ENCODE results near the gene COL18A1. TPM values are rescaled to one million over a fixed set of nuclear protein-coding genes. Genes with fewer than 3 reads are reported as not detected.
A peak's percentile ranks its signal among the peaks of the same experiment; 100 is the strongest.

The COL18A1 gene
- total and polyA plus RNA-seq, 2 of the 8 experiments (the other 6 are each of a cell fraction or from before 2014, with no cell fraction given): 145 to 201 TPM

- WGBS, 2 experiments (ENCODE audit: extremely low coverage in 1 of 2, insufficient coverage in 1 of 2, insufficient read length in 1 of 2, insufficient replicate concordance in 2 of 2, low coverage in 1 of 2, low lambda C conversion rate in 2 of 2, missing lambda C conversion rate in 1 of 2): 30% methylated on average over 33 of the region's 50 CpGs; no CpG with 5 or more reads in 1 of the 2 experiments
- Histone ChIP-seq H2AK5ac (ENCODE audit: low read depth, low read length) (peak overlapping the region; percentile 53; the same call in 1 of the 2 replicates), H3K23me2 (ENCODE audit: low read depth, low read length) (peaks cover 6% of the 10 kb centered on the region; the same call in 1 of the 2 replicates), H3K27me3 (replicated peaks in 1 of 4; ENCODE audit: control insufficient read depth in 3 of 4, extremely low read depth in 1 of 4, insufficient read depth in 3 of 4, low read length in 3 of 4) (no peaks in the 10 kb centered on the region; a peak in 1 of 7 replicates), H3K4me2 (ENCODE audit: insufficient read depth in 1 of 2, low read depth in 2 of 2, low read length in 2 of 2) (peak overlapping the region; percentile 56 to 88), H2BK15ac (ENCODE audit: low read length) (peak overlapping the region; percentile 46; the same call in 1 of the 2 replicates), H3K56ac (replicated peaks; ENCODE audit: insufficient read length, low read depth, low read length) (peak overlapping the region; percentile 46), H4K20me1 (replicated peaks in 1 of 2; ENCODE audit: control insufficient read depth in 1 of 2, insufficient read depth in 2 of 2, low read length in 2 of 2) (peaks cover 5 to 10% of the 10 kb centered on the region in 2 experiments), H4K5ac (ENCODE audit: insufficient read length, low read depth, low read length) (peak overlapping the region; percentile 66), H3K9ac (replicated peaks in 1 of 4; ENCODE audit: extremely low read depth in 1 of 4, low read depth in 3 of 4, low read length in 3 of 4) (peak overlapping the region in 2 of 4 experiments; percentile 48 to 59; a peak in 4 of 7 replicates), H3K4ac (replicated peaks; ENCODE audit: insufficient read length, low read depth, low read length) (no peak overlapping the region), H3K79me1 (ENCODE audit: low read depth, low read length) (peaks cover 5% of the 10 kb centered on the region), H3K27ac (ENCODE audit: low read depth, low read length) (no peak overlapping the region), H2BK20ac (ENCODE audit: low read length) (no peak overlapping the region), H2BK5ac (ENCODE audit: low read depth, low read length) (no peak overlapping the region), H2AFZ (ENCODE audit: low read length) (no peak overlapping the region), H2BK120ac (replicated peaks; ENCODE audit: low read depth, low read length) (no peak overlapping the region), H3K79me2 (ENCODE audit: control insufficient read depth in 1 of 2, insufficient read depth in 2 of 2, low read length in 2 of 2) (peaks cover 0 to 31% of the 10 kb centered on the region in 2 experiments; a peak in 2 of 4 replicates), H3K4me3 (ENCODE audit: extremely low read depth in 1 of 4, insufficient read depth in 2 of 4, low read depth in 3 of 4, low read length in 4 of 4) (peak overlapping the region; percentile 47 to 71 (median 53)), H3K18ac (ENCODE audit: extremely low read depth, low read length) (0 out of 2 replicates have a peak overlapping the region, but pooled peaks have one; percentile 7), H3K23ac (ENCODE audit: insufficient read length) (no peak overlapping the region), H3K9me3 (ENCODE audit: insufficient read depth in 2 of 2, low read depth in 1 of 2, low read length in 1 of 2) (no peaks in the 10 kb centered on the region), H3K14ac (ENCODE audit: insufficient read length) (peak overlapping the region; percentile 71), H4K8ac (ENCODE audit: extremely low read depth, insufficient read depth, low read length) (peak overlapping the region; percentile 93), H3K36me3 (ENCODE audit: control insufficient read depth in 2 of 4, insufficient read depth in 4 of 4, low read length in 3 of 4) (peaks cover 0 to 2% (median under 1%) of the 10 kb centered on the region in 4 experiments; a peak in 2 of 8 replicates), H3K4me1 (replicated peaks in 1 of 4; ENCODE audit: control insufficient read depth in 3 of 4, insufficient read depth in 4 of 4, low read length in 3 of 4) (peaks cover 0 to 15% (median 9%) of the 10 kb centered on the region in 4 experiments; a peak in 4 of 7 replicates), H2BK12ac (ENCODE audit: low read depth, low read length) (no peak overlapping the region), H4K91ac (replicated peaks; ENCODE audit: insufficient read length, low read length) (peak overlapping the region; percentile 54)
- FAIRE-seq: no peak
- ChIA-PET CTCF (ENCODE audit: partially characterized antibody) (interaction anchor here (0.9 to 2.2 kb wide), 3 partner anchors 19 to 55 kb away, joined by 3 to 8 read pairs (median 3); no protein-coding TSS in a partner anchor), POLR2A (ENCODE audit: partially characterized antibody) (interaction anchor here (1.0 kb wide), 1 partner anchor 26 kb away, joined by 5 read pairs; no protein-coding TSS in a partner anchor)
- peak in 1 of 2 experiments; percentile 58 for DNase-seq (ENCODE audit: low read depth in 1 of 2, low spot score in 2 of 2)
- 0 out of 3 replicates have a peak, but pooled peaks of 1 of the 2 experiments have one; percentile 26 for TF ChIP-seq POLR2A (IDR thresholded peaks at IDR 0.05; ENCODE audit: control extremely low read depth in 1 of 2, low read depth in 2 of 2, low read length in 2 of 2)
- TF ChIP-seq, protein P1, sequence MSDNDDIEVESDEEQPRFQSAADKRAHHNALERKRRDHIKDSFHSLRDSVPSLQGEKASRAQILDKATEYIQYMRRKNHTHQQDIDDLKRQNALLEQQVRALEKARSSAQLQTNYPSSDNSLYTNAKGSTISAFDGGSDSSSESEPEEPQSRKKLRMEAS (IDR thresholded peaks at IDR 0.05): peak; percentile 70
- TF ChIP-seq E2F6 (IDR thresholded peaks at IDR 0.05): 0 out of 2 replicates have a peak, but pooled peaks have one; percentile 11
- TF ChIP-seq CREB1 (IDR thresholded peaks at IDR 0.05): peak; percentile 90
- TF ChIP-seq RFX5 (IDR thresholded peaks at IDR 0.05; ENCODE audit: borderline replicate concordance, low read depth, low read length): no peak
- TF ChIP-seq BCL11A (IDR thresholded peaks at IDR 0.05; ENCODE audit: low read depth in 2 of 2, low read length in 2 of 2): no peak
- peak; percentile 46 for TF ChIP-seq KDM4A (IDR thresholded peaks at IDR 0.05; ENCODE audit: low read depth, low read length, severe bottlenecking)
- no peak for TF ChIP-seq EGR1 (IDR thresholded peaks at IDR 0.05; ENCODE audit: borderline replicate concordance, low read depth, low read length)
Measured at GRCh38 chr21:45541221-45542039, 136.5 kb downstream of the COL18A1 start.

Measured in H1 (cell line).